Liver (tissue), 3 donors: ENCODE measurements around the gene GRIA1.
A peak's percentile ranks its signal among the peaks of the same experiment; 100 is the strongest.

ENCODE experiments used
- EGR1 ChIP-seq, 2 donors: IDR thresholded peaks; 2 replicates each; pipeline ENCODE4 v1.6.1; 2016 to 2018; ENCODE audit warnings: antibody characterized with exemption in 2 of 2, low read depth in 2 of 2
- FOXA1 ChIP-seq: IDR thresholded peaks from 2 replicates; pipeline ENCODE4 v1.6.1; 2016; ENCODE audit warnings: antibody characterized with exemption
- GABPA ChIP-seq, 2 donors: IDR thresholded peaks in 1 of 2; conservative IDR thresholded peaks in 1 of 2; 2 replicates each; pipeline ENCODE4 v1.6.1; 2016; ENCODE audit warnings: antibody characterized with exemption in 2 of 2, mild to moderate bottlenecking in 1 of 2, moderate library complexity in 1 of 2
- HNF4A ChIP-seq, 2 donors: conservative IDR thresholded peaks; 2 replicates each; pipeline ENCODE4 v1.6.1; 2016; ENCODE audit warnings: antibody characterized with exemption in 2 of 2, mild to moderate bottlenecking in 2 of 2
- JUND ChIP-seq, 2 donors: IDR thresholded peaks; 2 replicates each; pipeline ENCODE4 v1.6.1; 2016; ENCODE audit warnings: antibody characterized with exemption in 2 of 2
- RAD21 ChIP-seq, 2 donors: IDR thresholded peaks; 2 replicates each; pipeline ENCODE4 v1.6.1; 2016; ENCODE audit warnings: antibody characterized with exemption in 2 of 2, mild to moderate bottlenecking in 2 of 2
- TAF1 ChIP-seq: conservative IDR thresholded peaks from 2 replicates; pipeline ENCODE4 v1.6.1; 2016; ENCODE audit warnings: antibody characterized with exemption, mild to moderate bottlenecking
- YY1 ChIP-seq: IDR thresholded peaks from 2 replicates; pipeline ENCODE4 v1.6.1; 2016; ENCODE audit warnings: antibody characterized with exemption, mild to moderate bottlenecking
- TF ChIP-seq, protein P1 (sequence below): fragments of 150-350 bp; IDR thresholded peaks from 2 replicates; pipeline ENCODE4 v1.5.1; 2017; ENCODE audit warnings: improper control_type of control experiment, low read depth, low read length; ENCODE audit not compliant: missing input control
- TF ChIP-seq, protein P2 (sequence below): IDR thresholded peaks from 2 replicates; pipeline ENCODE4 v1.6.1; 2016; ENCODE audit warnings: antibody characterized with exemption
- TF ChIP-seq, protein P3 (sequence below): IDR thresholded peaks from 2 replicates; pipeline ENCODE4 v1.6.1; 2016; ENCODE audit warnings: antibody characterized with exemption
- TF ChIP-seq, protein P4 (sequence below): IDR thresholded peaks from 2 replicates; pipeline ENCODE4 v1.6.1; 2016; ENCODE audit warnings: antibody characterized with exemption, mild to moderate bottlenecking
- donor health status: healthy.
- donor health status: healthy.

DNA sequence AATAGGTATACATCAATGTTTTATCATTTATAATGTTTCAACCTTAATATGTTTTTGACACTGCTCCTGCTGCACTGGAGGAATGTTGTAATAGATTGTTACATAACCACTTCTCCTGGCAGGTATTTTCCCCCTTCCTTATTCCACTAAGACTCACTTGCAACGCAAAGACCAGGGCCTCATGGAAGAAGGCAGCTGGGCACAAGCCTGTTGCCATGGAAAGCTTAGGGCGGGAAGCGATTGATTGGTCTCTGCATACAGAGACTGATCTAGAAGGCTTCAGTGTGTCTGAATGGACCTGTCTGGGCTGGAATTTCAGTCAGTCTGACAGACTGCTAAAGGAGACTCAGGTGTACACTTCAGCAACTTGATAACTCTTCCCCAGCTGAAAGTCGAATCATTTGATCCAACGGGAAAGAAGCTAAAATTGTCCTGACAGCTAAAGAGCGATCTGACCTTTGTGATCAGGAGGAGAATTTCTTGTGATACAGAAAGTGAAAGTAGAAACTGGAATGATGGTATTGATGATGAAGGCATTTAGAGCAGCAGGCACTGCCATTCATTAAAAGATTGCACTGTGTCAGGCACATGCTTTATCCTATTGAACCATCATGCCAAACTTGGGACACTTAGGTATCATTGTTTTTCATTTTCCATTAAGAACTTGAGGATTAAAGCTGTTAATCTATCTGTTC is 65.1 kb downstream of the GRIA1 start:
- TF ChIP-seq, protein P1, sequence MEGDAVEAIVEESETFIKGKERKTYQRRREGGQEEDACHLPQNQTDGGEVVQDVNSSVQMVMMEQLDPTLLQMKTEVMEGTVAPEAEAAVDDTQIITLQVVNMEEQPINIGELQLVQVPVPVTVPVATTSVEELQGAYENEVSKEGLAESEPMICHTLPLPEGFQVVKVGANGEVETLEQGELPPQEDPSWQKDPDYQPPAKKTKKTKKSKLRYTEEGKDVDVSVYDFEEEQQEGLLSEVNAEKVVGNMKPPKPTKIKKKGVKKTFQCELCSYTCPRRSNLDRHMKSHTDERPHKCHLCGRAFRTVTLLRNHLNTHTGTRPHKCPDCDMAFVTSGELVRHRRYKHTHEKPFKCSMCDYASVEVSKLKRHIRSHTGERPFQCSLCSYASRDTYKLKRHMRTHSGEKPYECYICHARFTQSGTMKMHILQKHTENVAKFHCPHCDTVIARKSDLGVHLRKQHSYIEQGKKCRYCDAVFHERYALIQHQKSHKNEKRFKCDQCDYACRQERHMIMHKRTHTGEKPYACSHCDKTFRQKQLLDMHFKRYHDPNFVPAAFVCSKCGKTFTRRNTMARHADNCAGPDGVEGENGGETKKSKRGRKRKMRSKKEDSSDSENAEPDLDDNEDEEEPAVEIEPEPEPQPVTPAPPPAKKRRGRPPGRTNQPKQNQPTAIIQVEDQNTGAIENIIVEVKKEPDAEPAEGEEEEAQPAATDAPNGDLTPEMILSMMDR, result no peak
- TF ChIP-seq RAD21 (IDR thresholded peaks at IDR 0.05), result no peak
- peak; percentile 20 to 40 for TF ChIP-seq HNF4A (conservative IDR thresholded peaks at IDR 0.05)
- TF ChIP-seq YY1, result no peak
- no peak for TF ChIP-seq JUND (IDR thresholded peaks at IDR 0.05)
- TF ChIP-seq, protein P2, sequence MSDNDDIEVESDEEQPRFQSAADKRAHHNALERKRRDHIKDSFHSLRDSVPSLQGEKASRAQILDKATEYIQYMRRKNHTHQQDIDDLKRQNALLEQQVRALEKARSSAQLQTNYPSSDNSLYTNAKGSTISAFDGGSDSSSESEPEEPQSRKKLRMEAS, result peak; percentile 71
- TF ChIP-seq, protein P3, sequence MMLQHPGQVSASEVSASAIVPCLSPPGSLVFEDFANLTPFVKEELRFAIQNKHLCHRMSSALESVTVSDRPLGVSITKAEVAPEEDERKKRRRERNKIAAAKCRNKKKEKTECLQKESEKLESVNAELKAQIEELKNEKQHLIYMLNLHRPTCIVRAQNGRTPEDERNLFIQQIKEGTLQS, result no peak
- no peak for TF ChIP-seq GABPA (IDR thresholded peaks at IDR 0.05 in 1 of 2, conservative IDR thresholded peaks at IDR 0.05 in 1 of 2)
- no peak for TF ChIP-seq TAF1
- no peak for TF ChIP-seq FOXA1
- TF ChIP-seq, protein P4, sequence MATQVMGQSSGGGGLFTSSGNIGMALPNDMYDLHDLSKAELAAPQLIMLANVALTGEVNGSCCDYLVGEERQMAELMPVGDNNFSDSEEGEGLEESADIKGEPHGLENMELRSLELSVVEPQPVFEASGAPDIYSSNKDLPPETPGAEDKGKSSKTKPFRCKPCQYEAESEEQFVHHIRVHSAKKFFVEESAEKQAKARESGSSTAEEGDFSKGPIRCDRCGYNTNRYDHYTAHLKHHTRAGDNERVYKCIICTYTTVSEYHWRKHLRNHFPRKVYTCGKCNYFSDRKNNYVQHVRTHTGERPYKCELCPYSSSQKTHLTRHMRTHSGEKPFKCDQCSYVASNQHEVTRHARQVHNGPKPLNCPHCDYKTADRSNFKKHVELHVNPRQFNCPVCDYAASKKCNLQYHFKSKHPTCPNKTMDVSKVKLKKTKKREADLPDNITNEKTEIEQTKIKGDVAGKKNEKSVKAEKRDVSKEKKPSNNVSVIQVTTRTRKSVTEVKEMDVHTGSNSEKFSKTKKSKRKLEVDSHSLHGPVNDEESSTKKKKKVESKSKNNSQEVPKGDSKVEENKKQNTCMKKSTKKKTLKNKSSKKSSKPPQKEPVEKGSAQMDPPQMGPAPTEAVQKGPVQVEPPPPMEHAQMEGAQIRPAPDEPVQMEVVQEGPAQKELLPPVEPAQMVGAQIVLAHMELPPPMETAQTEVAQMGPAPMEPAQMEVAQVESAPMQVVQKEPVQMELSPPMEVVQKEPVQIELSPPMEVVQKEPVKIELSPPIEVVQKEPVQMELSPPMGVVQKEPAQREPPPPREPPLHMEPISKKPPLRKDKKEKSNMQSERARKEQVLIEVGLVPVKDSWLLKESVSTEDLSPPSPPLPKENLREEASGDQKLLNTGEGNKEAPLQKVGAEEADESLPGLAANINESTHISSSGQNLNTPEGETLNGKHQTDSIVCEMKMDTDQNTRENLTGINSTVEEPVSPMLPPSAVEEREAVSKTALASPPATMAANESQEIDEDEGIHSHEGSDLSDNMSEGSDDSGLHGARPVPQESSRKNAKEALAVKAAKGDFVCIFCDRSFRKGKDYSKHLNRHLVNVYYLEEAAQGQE, result no peak
- no peak for TF ChIP-seq EGR1 (IDR thresholded peaks at IDR 0.05; ENCODE audit: low read depth in 2 of 2)
